OCI-LY3 (cell line): ENCODE measurements around the gene PAMR1.
A peak's percentile ranks its signal among the peaks of the same experiment; 100 is the strongest.

ENCODE experiments used
- H2AFZ ChIP-seq: fragments of 200-600, 300-600 bp; shearing (Covaris generic); 2 replicates; pipeline ENCODE4 v1.6.0; 2014; ENCODE audit warnings: antibody characterized with exemption, low read depth, low read length
- H3K27ac ChIP-seq: fragments of 200-600, 300-600 bp; sonication (generic); 2 replicates; pipeline ENCODE4 v1.5.1; 2014; ENCODE audit warnings: mild to moderate bottlenecking, low read length, moderate library complexity, mixed read lengths
- H3K27me3 ChIP-seq: fragments of 200-600, 300-600 bp; sonication (generic); 2 replicates; pipeline ENCODE4 v1.6.1; 2014; ENCODE audit warnings: low read depth, low read length, mixed read lengths
- H3K36me3 ChIP-seq: fragments of 200-600, 300-600 bp; sonication (generic); replicated peaks from 2 replicates; pipeline ENCODE3; 2014; ENCODE audit warnings: low read depth, low read length, mixed read lengths
- H3K4me1 ChIP-seq: fragments of 300-600, 200-600 bp; sonication (generic); 2 replicates; pipeline ENCODE4 v1.6.1; 2014; ENCODE audit warnings: low read length, mixed read lengths
- H3K4me2 ChIP-seq: fragments of 200-600, 300-600 bp; sonication (generic); 2 replicates; pipeline ENCODE4 v1.6.1; 2014; ENCODE audit warnings: low read length, mixed read lengths
- H3K4me3 ChIP-seq: fragments of 300-600, 200-600 bp; sonication (generic); 2 replicates; pipeline ENCODE4 v1.5.1; 2014; ENCODE audit warnings: antibody characterized with exemption, mild to moderate bottlenecking, low read length, moderate library complexity
- H3K79me2 ChIP-seq: fragments of 300-600, 200-600 bp; shearing (Covaris generic); 2 replicates; pipeline ENCODE4 v1.6.1; 2014; ENCODE audit warnings: mild to moderate bottlenecking, low read length, mixed read lengths
- H3K9ac ChIP-seq: fragments of 300-600, 200-600 bp; shearing (Covaris generic); 2 replicates; pipeline ENCODE4 v1.6.0; 2014; ENCODE audit warnings: mild to moderate bottlenecking, low read length, moderate library complexity
- H3K9me3 ChIP-seq: fragments of 200-600, 300-600 bp; shearing (Covaris generic); 2 replicates; pipeline ENCODE4 v1.6.1; 2014; ENCODE audit warnings: low read length, mixed read lengths; ENCODE audit not compliant: insufficient read depth
- H4K20me1 ChIP-seq: fragments of 200-600, 300-600 bp; sonication (generic); 2 replicates; pipeline ENCODE4 v1.6.1; 2016; ENCODE audit warnings: low read length, mixed read lengths; ENCODE audit not compliant: insufficient read depth
- EZH2phosphoT487 ChIP-seq: fragments of 200-600 bp; shearing (Covaris generic); IDR thresholded peaks from 2 replicates; pipeline ENCODE4 v1.6.1; 2018; ENCODE audit warnings: antibody characterized with exemption, mixed run types, low read depth
- TF ChIP-seq, protein P1 (sequence below): fragments of 200-600, 300-600 bp; sonication (generic); IDR thresholded peaks from 2 replicates; pipeline ENCODE4 v1.5.1; 2014; ENCODE audit warnings: antibody characterized with exemption, low read length, low read depth

The PAMR1 gene

DNA sequence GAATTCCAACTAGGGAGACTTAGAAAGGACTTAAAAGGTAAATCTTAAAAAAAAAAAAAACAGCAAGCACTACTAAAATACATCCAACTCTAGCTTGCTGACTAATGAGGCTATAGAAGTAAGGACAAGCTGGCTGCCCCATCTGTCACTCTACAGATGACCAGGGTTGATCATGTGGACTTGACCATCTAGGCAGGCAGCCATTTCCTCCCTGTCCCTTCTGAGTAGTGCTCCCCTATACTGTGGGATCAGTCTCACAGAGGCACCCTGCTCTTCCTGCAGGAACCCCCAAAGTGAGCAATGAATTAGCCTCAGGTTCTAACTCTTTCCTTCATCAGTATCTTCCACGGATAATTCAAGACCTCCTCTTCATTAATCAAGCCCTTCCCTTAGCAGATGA is 118.4 kb downstream of the PAMR1 start:
- Histone ChIP-seq H3K4me2 (no peak overlapping the region), H3K9ac (no peak overlapping the region), H3K9me3 (no peaks in the 10 kb centered on the region), H3K4me1 (peaks cover 7% of the 10 kb centered on the region; the same call in 1 of the 2 replicates), H3K36me3 (no peaks in the 10 kb centered on the region), H3K27ac (no peak overlapping the region), H4K20me1 (no peaks in the 10 kb centered on the region), H2AFZ (no peak overlapping the region), H3K27me3 (peaks cover 33% of the 10 kb centered on the region), H3K4me3 (no peak overlapping the region), H3K79me2 (no peaks in the 10 kb centered on the region)
- TF ChIP-seq, protein P1, sequence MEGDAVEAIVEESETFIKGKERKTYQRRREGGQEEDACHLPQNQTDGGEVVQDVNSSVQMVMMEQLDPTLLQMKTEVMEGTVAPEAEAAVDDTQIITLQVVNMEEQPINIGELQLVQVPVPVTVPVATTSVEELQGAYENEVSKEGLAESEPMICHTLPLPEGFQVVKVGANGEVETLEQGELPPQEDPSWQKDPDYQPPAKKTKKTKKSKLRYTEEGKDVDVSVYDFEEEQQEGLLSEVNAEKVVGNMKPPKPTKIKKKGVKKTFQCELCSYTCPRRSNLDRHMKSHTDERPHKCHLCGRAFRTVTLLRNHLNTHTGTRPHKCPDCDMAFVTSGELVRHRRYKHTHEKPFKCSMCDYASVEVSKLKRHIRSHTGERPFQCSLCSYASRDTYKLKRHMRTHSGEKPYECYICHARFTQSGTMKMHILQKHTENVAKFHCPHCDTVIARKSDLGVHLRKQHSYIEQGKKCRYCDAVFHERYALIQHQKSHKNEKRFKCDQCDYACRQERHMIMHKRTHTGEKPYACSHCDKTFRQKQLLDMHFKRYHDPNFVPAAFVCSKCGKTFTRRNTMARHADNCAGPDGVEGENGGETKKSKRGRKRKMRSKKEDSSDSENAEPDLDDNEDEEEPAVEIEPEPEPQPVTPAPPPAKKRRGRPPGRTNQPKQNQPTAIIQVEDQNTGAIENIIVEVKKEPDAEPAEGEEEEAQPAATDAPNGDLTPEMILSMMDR: no peak

DNA sequence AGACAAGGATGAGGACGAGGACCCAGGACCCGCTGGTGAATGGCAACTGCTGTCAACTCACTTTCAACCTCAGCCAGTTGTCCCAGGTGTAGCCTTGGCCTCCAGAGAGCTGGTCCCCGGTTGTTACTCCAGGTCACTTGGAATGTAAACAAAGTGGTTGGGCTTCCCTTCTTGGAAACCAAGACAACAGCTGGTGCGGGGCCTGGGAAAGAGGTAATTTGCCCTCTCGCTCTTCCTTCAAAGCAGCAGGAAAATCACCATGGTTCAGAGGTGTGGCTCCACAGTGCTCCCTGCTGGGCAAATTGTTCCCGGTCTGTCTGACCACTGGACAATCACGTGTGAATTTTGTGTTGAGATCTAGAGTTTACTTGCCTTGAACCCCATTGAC is 121.0 kb downstream of the PAMR1 start:
- no peaks in the 10 kb centered on the region for H3K9me3 ChIP-seq
- H3K36me3 ChIP-seq: no peaks in the 10 kb centered on the region
- peak overlapping the region; percentile 82 for H3K4me2 ChIP-seq
- H4K20me1 ChIP-seq: no peaks in the 10 kb centered on the region
- peaks cover 7% of the 10 kb centered on the region; the same call in 1 of the 2 replicates for H3K4me1 ChIP-seq
- H3K27ac ChIP-seq: no peak overlapping the region
- TF ChIP-seq, protein P1: peak; percentile 90
- TF ChIP-seq EZH2phosphoT487: no peak
- peaks cover 28% of the 10 kb centered on the region for H3K27me3 ChIP-seq
- H3K4me3 ChIP-seq: peak overlapping the region; percentile 76
- no peaks in the 10 kb centered on the region for H3K79me2 ChIP-seq
- peak overlapping the region; percentile 41 for H3K9ac ChIP-seq
- H2AFZ ChIP-seq: peak overlapping the region; percentile 90

DNA sequence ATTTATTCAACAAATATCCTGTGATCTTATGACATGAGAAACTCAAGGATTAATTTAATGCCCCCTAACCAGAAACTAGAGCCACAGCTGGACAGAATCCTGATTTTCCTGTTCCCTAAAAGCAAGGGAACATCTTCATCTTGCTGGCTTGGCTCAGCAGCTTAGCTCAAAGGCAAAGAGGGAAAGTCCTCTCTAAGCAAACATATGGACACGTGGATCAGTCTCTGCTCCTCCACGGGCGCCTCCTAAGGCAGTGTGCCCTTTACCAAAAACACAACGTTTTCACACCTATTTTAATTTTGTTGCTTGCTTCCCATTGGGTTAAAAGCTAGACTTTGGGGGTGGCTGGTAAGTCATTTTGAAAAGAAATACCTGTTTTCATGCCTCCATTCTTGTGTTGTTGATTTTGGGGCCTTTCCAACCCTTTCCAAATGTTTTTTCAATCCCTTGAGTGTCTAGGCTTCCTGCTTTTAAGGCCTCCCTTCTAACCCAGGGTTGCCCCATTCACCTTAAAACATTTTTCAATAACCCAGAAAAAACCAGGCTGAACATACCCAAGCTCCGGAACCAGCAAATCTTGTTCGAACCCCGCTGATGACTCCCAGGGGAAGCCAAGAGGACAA is 121.5 kb downstream of the PAMR1 start:
- Histone ChIP-seq H3K27ac (no peak overlapping the region), H3K79me2 (no peaks in the 10 kb centered on the region), H3K4me3 (peak overlapping the region; percentile 76; the same call in 1 of the 2 replicates), H3K9me3 (no peaks in the 10 kb centered on the region), H3K4me2 (peak overlapping the region; percentile 82), H3K4me1 (peaks cover 7% of the 10 kb centered on the region; the same call in 1 of the 2 replicates), H2AFZ (0 out of 2 replicates have a peak overlapping the region, but pooled peaks have one; percentile 90), H4K20me1 (no peaks in the 10 kb centered on the region), H3K9ac (no peak overlapping the region), H3K27me3 (peaks cover 33% of the 10 kb centered on the region), H3K36me3 (no peaks in the 10 kb centered on the region)
- TF ChIP-seq EZH2phosphoT487: no peak
- TF ChIP-seq, protein P1: no peak

DNA sequence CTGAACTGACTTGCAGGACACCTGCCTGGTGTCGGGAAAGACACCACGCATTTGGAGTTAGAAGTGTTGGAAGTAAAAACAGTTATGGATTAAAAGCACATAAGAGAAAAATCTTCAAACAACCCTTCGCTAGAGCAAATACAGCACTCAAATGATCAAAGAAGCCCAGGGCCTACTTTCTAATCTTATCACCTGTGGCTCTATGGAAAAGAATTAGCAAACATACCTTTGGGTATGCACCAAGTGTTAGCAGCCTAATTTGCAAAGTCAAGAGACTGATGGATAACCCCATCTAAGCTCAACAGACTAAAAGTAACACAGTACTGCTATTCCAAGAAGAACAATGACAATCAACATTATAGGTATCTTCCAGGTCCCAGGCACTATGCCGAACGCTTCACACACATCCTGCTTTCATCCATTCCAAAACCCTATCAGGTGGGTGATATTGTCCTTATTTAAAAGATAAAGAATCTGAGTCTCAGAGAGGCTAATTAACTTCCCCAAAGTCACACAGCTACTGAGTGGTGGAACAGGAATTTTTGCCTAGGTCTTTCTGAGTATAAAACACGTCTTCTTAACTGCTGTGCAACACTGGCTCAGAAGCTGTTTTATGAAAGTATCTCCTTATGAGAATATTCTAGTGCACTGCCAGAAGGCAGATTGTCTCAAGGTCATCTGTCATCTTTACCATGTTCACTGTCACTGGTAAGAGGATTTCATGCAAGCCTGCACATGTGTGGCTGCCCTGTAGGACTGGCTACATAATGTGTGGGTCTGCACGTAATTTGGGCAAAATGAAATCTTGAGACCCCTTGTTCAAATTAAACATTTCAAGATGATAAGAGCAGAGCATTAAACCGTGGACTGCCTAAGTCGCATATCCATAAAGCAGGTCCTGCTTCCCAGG is 122.4 kb downstream of the PAMR1 start:
- no peak overlapping the region for H3K4me2 ChIP-seq
- H3K79me2 ChIP-seq: no peaks in the 10 kb centered on the region
- H3K27ac ChIP-seq: no peak overlapping the region
- no peaks in the 10 kb centered on the region for H3K9me3 ChIP-seq
- no peaks in the 10 kb centered on the region for H3K36me3 ChIP-seq
- H2AFZ ChIP-seq: no peak overlapping the region
- TF ChIP-seq EZH2phosphoT487: no peak
- TF ChIP-seq, protein P1: no peak
- H3K4me1 ChIP-seq: peaks cover 7% of the 10 kb centered on the region; the same call in 1 of the 2 replicates
- no peaks in the 10 kb centered on the region for H4K20me1 ChIP-seq
- H3K27me3 ChIP-seq: peaks cover 39% of the 10 kb centered on the region
- no peak overlapping the region for H3K4me3 ChIP-seq
- no peak overlapping the region for H3K9ac ChIP-seq
